Activated naive CD4-positive, alpha-beta T cell treated with anti-CD3 and anti-CD28 coated beads, Interleukin-2, amount 10 ng/mL, durations not matched to agents 7 days and 5 days (primary cell): ENCODE data around the gene TFCP2L1.

Source experiments
- CTCF ChIA-PET: fragments of 350-600 bp; sonication (Branson Sonifier 250); formaldehyde crosslinking; loops from one replicate; lab custom pipeline; 2021; ENCODE audit warnings: antibody characterized with exemption; lab: Charles Lee
- DNase-seq: peaks from one replicate; pipeline ENCODE4 v3.0.0-alpha.2; 2020
- H3K27ac Mint-ChIP-seq: one replicate; pipeline ENCODE4 v1.8.0; 2021; ENCODE audit warnings: mild to moderate bottlenecking, moderate library complexity, mixed read lengths
- H3K27me3 Mint-ChIP-seq: one replicate; pipeline ENCODE4 v1.8.0; 2021; ENCODE audit warnings: mild to moderate bottlenecking, mixed read lengths
- H3K36me3 Mint-ChIP-seq: one replicate; pipeline ENCODE4 v1.8.0; 2021; ENCODE audit warnings: mixed read lengths
- H3K4me1 Mint-ChIP-seq: one replicate; pipeline ENCODE4 v1.8.0; 2021; ENCODE audit warnings: mixed read lengths
- H3K4me3 Mint-ChIP-seq: one replicate; pipeline ENCODE4 v1.8.0; 2021; ENCODE audit warnings: mild to moderate bottlenecking, moderate library complexity, mixed read lengths
- H3K9me3 Mint-ChIP-seq: one replicate; pipeline ENCODE4 v1.8.0; 2021; ENCODE audit warnings: mixed read lengths

Gene TFCP2L1

GRCh38 chr2:121263996-121264715, 20.8 kb downstream of the TFCP2L1 start:
- no peaks in the 10 kb centered on the region for H3K27me3 Mint-ChIP-seq

GRCh38 chr2:121260370-121261154, 24.4 kb downstream of the TFCP2L1 start:
- peaks cover 14% of the 10 kb centered on the region for H3K27me3 Mint-ChIP-seq
- DNase-seq, result no peak
- H3K4me3 Mint-ChIP-seq, result no peak overlapping the region
- CTCF ChIA-PET, result no interaction called here
- H3K36me3 Mint-ChIP-seq, result no peaks in the 10 kb centered on the region
- no peaks in the 10 kb centered on the region for H3K4me1 Mint-ChIP-seq
- no peak overlapping the region for H3K27ac Mint-ChIP-seq
- H3K9me3 Mint-ChIP-seq, result no peaks in the 10 kb centered on the region

More at GRCh38 chr2:121263996-121264715, 20.8 kb downstream of the TFCP2L1 start:
- Mint-ChIP-seq H3K36me3 (no peaks in the 10 kb centered on the region), H3K27ac (no peak overlapping the region), H3K4me3 (no peak overlapping the region), H3K4me1 (no peaks in the 10 kb centered on the region), H3K9me3 (no peaks in the 10 kb centered on the region)
- CTCF ChIA-PET, result no interaction called here
- no peak for DNase-seq

GRCh38 chr2:121258051-121258450, 27.0 kb downstream of the TFCP2L1 start:
- CTCF ChIA-PET, result no interaction called here
- Mint-ChIP-seq H3K27ac (no peak overlapping the region), H3K4me1 (no peaks in the 10 kb centered on the region), H3K27me3 (peaks cover 14% of the 10 kb centered on the region), H3K9me3 (no peaks in the 10 kb centered on the region), H3K36me3 (no peaks in the 10 kb centered on the region), H3K4me3 (no peak overlapping the region)
- no peak for DNase-seq

- Mint-ChIP-seq H3K4me3 (no peak overlapping the region), H3K9me3 (no peaks in the 10 kb centered on the region), H3K27me3 (peaks cover 14% of the 10 kb centered on the region), H3K4me1 (no peaks in the 10 kb centered on the region), H3K27ac (no peak overlapping the region), H3K36me3 (no peaks in the 10 kb centered on the region)
- CTCF ChIA-PET, result interaction anchor here (0.5 kb wide), 1 partner anchor 8 kb away, joined by 3 read pairs; no protein-coding TSS in a partner anchor
- DNase-seq, result no peak
Observed at GRCh38 chr2:121257480-121257840, 27.5 kb downstream of the TFCP2L1 start.

- Mint-ChIP-seq H3K4me3 (no peak overlapping the region), H3K27me3 (peaks cover 14% of the 10 kb centered on the region), H3K36me3 (no peaks in the 10 kb centered on the region), H3K27ac (no peak overlapping the region), H3K4me1 (no peaks in the 10 kb centered on the region), H3K9me3 (no peaks in the 10 kb centered on the region)
- CTCF ChIA-PET, result interaction anchor here (0.5 kb wide), 1 partner anchor 9 kb away, joined by 3 read pairs; no protein-coding TSS in a partner anchor
- no peak for DNase-seq
Observed at GRCh38 chr2:121256720-121257479, 28.1 kb downstream of the TFCP2L1 start.

- Mint-ChIP-seq H3K9me3 (no peaks in the 10 kb centered on the region), H3K27ac (no peak overlapping the region), H3K4me3 (no peak overlapping the region), H3K36me3 (no peaks in the 10 kb centered on the region), H3K4me1 (no peaks in the 10 kb centered on the region), H3K27me3 (peaks cover 14% of the 10 kb centered on the region)
- DNase-seq, result no peak
- CTCF ChIA-PET, result no interaction called here
Observed at GRCh38 chr2:121255358-121255757, 29.6 kb downstream of the TFCP2L1 start.

DNA sequence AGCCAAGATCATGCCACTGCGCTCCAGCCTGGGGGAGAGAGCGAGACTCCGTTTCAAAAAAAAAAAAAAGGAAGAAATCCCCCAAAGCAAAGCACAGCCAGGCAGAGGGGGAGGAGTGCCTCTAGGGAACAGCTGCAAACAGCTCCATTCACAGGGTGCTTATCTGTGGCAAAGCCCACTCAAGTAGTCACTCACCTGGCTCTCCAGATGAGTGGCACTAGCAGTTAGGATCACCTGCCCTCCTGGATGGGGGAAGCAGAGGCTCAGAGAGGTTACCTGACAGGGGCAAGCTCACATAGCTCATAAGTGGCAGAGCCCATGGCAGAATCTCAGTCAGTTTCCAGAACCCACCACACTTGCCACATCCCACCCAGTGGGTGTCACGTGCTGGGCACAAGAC, 30.3 kb downstream of the TFCP2L1 start:
- H3K27ac Mint-ChIP-seq, result no peak overlapping the region
- no peak overlapping the region for H3K4me3 Mint-ChIP-seq
- CTCF ChIA-PET, result no interaction called here
- no peaks in the 10 kb centered on the region for H3K9me3 Mint-ChIP-seq
- no peaks in the 10 kb centered on the region for H3K4me1 Mint-ChIP-seq
- DNase-seq, result no peak
- H3K27me3 Mint-ChIP-seq, result peaks cover 14% of the 10 kb centered on the region
- H3K36me3 Mint-ChIP-seq, result no peaks in the 10 kb centered on the region

GRCh38 chr2:121253674-121254240, 31.2 kb downstream of the TFCP2L1 start:
- DNase-seq, result no peak
- H3K27ac Mint-ChIP-seq, result no peak overlapping the region
- H3K27me3 Mint-ChIP-seq, result peaks cover 17% of the 10 kb centered on the region
- no peaks in the 10 kb centered on the region for H3K4me1 Mint-ChIP-seq
- CTCF ChIA-PET, result no interaction called here
- H3K36me3 Mint-ChIP-seq, result no peaks in the 10 kb centered on the region
- no peak overlapping the region for H3K4me3 Mint-ChIP-seq
- no peaks in the 10 kb centered on the region for H3K9me3 Mint-ChIP-seq

- Mint-ChIP-seq H3K27me3 (peaks cover 12% of the 10 kb centered on the region), H3K4me3 (no peak overlapping the region), H3K4me1 (no peaks in the 10 kb centered on the region), H3K9me3 (no peaks in the 10 kb centered on the region), H3K27ac (no peak overlapping the region), H3K36me3 (no peaks in the 10 kb centered on the region)
- DNase-seq, result no peak
- CTCF ChIA-PET, result no interaction called here
Observed at GRCh38 chr2:121253021-121253673, 31.9 kb downstream of the TFCP2L1 start.

DNA sequence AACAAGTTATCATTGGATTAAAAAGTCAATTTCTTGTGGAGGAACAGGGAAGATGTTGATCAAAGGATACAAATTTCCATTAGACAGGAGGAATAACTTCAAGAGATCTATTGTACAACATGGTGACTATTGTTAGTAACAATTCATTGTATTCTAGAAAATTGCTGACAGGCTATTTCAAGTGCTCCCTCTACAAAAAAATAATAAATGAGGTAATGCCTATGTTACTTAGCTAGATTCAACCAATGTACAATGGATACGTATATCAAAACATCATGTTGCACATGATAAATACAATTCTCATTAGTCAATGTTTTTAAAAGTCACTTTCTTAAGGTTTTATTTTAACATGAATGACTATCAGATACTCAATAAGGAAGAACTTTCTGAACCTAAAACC, 33.5 kb downstream of the TFCP2L1 start:
- H3K27ac Mint-ChIP-seq, result no peak overlapping the region
- DNase-seq, result no peak
- no peaks in the 10 kb centered on the region for H3K36me3 Mint-ChIP-seq
- no peaks in the 10 kb centered on the region for H3K9me3 Mint-ChIP-seq
- H3K4me1 Mint-ChIP-seq, result no peaks in the 10 kb centered on the region
- H3K4me3 Mint-ChIP-seq, result no peak overlapping the region
- CTCF ChIA-PET, result no interaction called here
- peaks cover 6% of the 10 kb centered on the region for H3K27me3 Mint-ChIP-seq

DNA sequence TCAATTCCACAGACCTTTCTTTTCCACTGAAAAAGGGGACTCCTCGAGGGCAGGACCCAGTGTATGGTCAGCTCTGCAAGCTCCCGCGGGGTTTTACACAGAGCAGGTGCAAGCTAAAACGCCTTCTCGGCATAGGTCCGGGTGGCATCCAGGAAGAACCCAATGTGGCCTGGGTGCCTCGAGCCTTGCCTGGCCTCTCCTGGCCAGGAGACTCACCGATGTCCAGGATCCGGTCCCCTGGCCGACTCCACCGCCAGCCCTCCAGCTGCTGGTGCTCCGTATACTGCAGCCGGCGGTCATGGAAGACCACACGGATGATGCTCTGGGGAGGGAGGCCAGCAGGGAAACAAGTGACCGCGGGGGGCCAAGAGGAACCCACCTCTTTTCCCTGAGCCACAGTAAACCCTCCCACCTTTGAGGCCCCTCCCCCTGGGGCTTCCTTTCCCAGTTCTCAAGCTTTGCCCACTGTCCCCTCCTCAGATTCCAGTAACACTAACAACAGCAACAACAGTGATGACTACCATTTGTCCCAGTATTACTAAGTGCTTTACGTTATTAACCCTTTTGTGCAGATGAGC, 36.1 kb downstream of the TFCP2L1 start:
- Mint-ChIP-seq H3K36me3 (no peaks in the 10 kb centered on the region), H3K27me3 (peaks cover 3% of the 10 kb centered on the region)
- CTCF ChIA-PET, result no interaction called here

DNA sequence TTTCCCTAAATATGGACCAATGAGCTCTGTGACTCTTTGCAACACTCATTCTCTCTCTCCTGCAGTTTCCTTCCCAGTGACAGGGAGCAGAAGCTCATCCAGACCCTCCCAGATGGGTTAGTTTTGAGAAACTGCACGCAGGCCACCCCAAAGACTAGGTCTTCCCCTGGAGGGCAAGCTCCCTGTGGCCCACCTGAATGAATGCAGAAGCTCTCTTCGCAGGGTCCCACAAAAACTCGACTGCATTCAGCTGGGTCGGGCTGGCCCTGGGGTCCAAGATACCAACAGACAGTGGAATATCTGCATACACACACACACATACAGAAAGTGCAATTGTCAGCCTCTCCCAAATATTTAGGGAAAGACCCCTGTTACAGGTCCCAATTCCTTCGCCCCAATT, 37.0 kb downstream of the TFCP2L1 start:
- no peaks in the 10 kb centered on the region for H3K36me3 Mint-ChIP-seq
- H3K4me3 Mint-ChIP-seq, result no peak overlapping the region
- peaks cover 3% of the 10 kb centered on the region for H3K27me3 Mint-ChIP-seq
- no peak overlapping the region for H3K27ac Mint-ChIP-seq
- H3K4me1 Mint-ChIP-seq, result no peaks in the 10 kb centered on the region
- CTCF ChIA-PET, result no interaction called here
- no peak for DNase-seq
- H3K9me3 Mint-ChIP-seq, result no peaks in the 10 kb centered on the region

More for the DNA sequence above, 36.1 kb downstream of the TFCP2L1 start:
- H3K4me3 Mint-ChIP-seq, result no peak overlapping the region
- no peak overlapping the region for H3K27ac Mint-ChIP-seq
- no peaks in the 10 kb centered on the region for H3K4me1 Mint-ChIP-seq
- DNase-seq, result no peak
- no peaks in the 10 kb centered on the region for H3K9me3 Mint-ChIP-seq

GRCh38 chr2:121247534-121247933, 37.5 kb downstream of the TFCP2L1 start:
- Mint-ChIP-seq H3K9me3 (no peaks in the 10 kb centered on the region), H3K4me1 (no peaks in the 10 kb centered on the region), H3K36me3 (no peaks in the 10 kb centered on the region), H3K27me3 (peaks cover 4% of the 10 kb centered on the region), H3K27ac (no peak overlapping the region), H3K4me3 (no peak overlapping the region)
- CTCF ChIA-PET, result no interaction called here
- no peak for DNase-seq
